HEK293 (cell line): Measurements from ENCODE around the gene GTF3C5.

ENCODE experiments used
- EGR2 ChIP-seq: fragments of 450-650 bp; formaldehyde crosslinking; IDR thresholded peaks from 2 replicates; pipeline ENCODE4 v1.5.1; 2016; ENCODE audit warnings: low read depth, missing biosample characterization, missing genetic modification characterization
- FEZF1 ChIP-seq: fragments of 450-650 bp; formaldehyde crosslinking; IDR thresholded peaks from 2 replicates; pipeline ENCODE4 v1.5.1; 2016; ENCODE audit warnings: missing biosample characterization, missing genetic modification characterization
- GLIS1 ChIP-seq: fragments of 450-650 bp; formaldehyde crosslinking; IDR thresholded peaks from 2 replicates; pipeline ENCODE4 v1.5.1; 2016; ENCODE audit warnings: missing biosample characterization, missing genetic modification characterization
- HIC1 ChIP-seq: fragments of 450-650 bp; formaldehyde crosslinking; IDR thresholded peaks from 2 replicates; pipeline ENCODE4 v1.5.1; 2016; ENCODE audit warnings: missing biosample characterization, missing genetic modification characterization
- KLF1 ChIP-seq: fragments of 450-650 bp; formaldehyde crosslinking; IDR thresholded peaks from 2 replicates; pipeline ENCODE4 v1.5.1; 2016; ENCODE audit warnings: missing biosample characterization, missing genetic modification characterization
- KLF8 ChIP-seq: fragments of 450-650 bp; formaldehyde crosslinking; IDR thresholded peaks from 2 replicates; pipeline ENCODE4 v1.5.1; 2016; ENCODE audit warnings: missing biosample characterization, missing genetic modification characterization
- KLF9 ChIP-seq: fragments of 450-650 bp; formaldehyde crosslinking; IDR thresholded peaks from 2 replicates; pipeline ENCODE4 v1.5.1; 2016; ENCODE audit warnings: missing biosample characterization, missing genetic modification characterization, low read depth
- MZF1 ChIP-seq: fragments of 450-650 bp; formaldehyde crosslinking; IDR thresholded peaks from 2 replicates; pipeline ENCODE4 v1.5.1; 2017; ENCODE audit warnings: missing biosample characterization, missing genetic modification characterization, borderline replicate concordance
- OSR2 ChIP-seq: fragments of 450-650 bp; formaldehyde crosslinking; IDR thresholded peaks from 2 replicates; pipeline ENCODE4 v1.5.1; 2016; ENCODE audit warnings: missing biosample characterization, missing genetic modification characterization
- PRDM4 ChIP-seq: fragments of 450-650 bp; formaldehyde crosslinking; IDR thresholded peaks from 2 replicates; pipeline ENCODE4 v1.5.1; 2017; ENCODE audit warnings: missing biosample characterization, missing genetic modification characterization
- PRDM6 ChIP-seq: fragments of 450-650 bp; formaldehyde crosslinking; IDR thresholded peaks from 2 replicates; pipeline ENCODE4 v1.5.1; 2017; ENCODE audit warnings: missing biosample characterization, missing genetic modification characterization
- TCF7L2 ChIP-seq: IDR thresholded peaks from 2 replicates; pipeline ENCODE4 v1.6.1; 2011; ENCODE audit warnings: low read depth, mild to moderate bottlenecking, inconsistent platforms, low read length, moderate library complexity, borderline replicate concordance
- ZBTB21 ChIP-seq: fragments of 450-650 bp; formaldehyde crosslinking; IDR thresholded peaks from 2 replicates; pipeline ENCODE4 v1.5.1; 2017; ENCODE audit warnings: missing biosample characterization, missing genetic modification characterization
- ZBTB48 ChIP-seq: fragments of 450-650 bp; formaldehyde crosslinking; IDR thresholded peaks from 2 replicates; pipeline ENCODE4 v1.5.1; 2016; ENCODE audit warnings: missing biosample characterization, missing genetic modification characterization
- ZNF112 ChIP-seq: fragments of 450-650 bp; formaldehyde crosslinking; IDR thresholded peaks from 2 replicates; pipeline ENCODE4 v1.5.0; 2017; ENCODE audit warnings: missing biosample characterization, missing genetic modification characterization
- ZNF114 ChIP-seq: fragments of 450-650 bp; formaldehyde crosslinking; IDR thresholded peaks from 2 replicates; pipeline ENCODE4 v1.5.0; 2017; ENCODE audit warnings: missing biosample characterization, missing genetic modification characterization
- ZNF133 ChIP-seq: fragments of 450-650 bp; formaldehyde crosslinking; IDR thresholded peaks from 2 replicates; pipeline ENCODE4 v1.5.1; 2016; ENCODE audit warnings: missing biosample characterization, missing genetic modification characterization
- ZNF148 ChIP-seq: fragments of 450-650 bp; formaldehyde crosslinking; IDR thresholded peaks from 2 replicates; pipeline ENCODE4 v1.5.0; 2017; ENCODE audit warnings: missing biosample characterization, missing genetic modification characterization, borderline replicate concordance
- ZNF169 ChIP-seq: fragments of 450-650 bp; formaldehyde crosslinking; IDR thresholded peaks from 2 replicates; pipeline ENCODE4 v1.5.1; 2016; ENCODE audit warnings: missing biosample characterization, missing genetic modification characterization
- ZNF202 ChIP-seq: fragments of 450-650 bp; formaldehyde crosslinking; IDR thresholded peaks from 2 replicates; pipeline ENCODE4 v1.5.1; 2016; ENCODE audit warnings: missing biosample characterization, missing genetic modification characterization, borderline replicate concordance
- ZNF354C ChIP-seq: fragments of 450-650 bp; formaldehyde crosslinking; IDR thresholded peaks from 2 replicates; pipeline ENCODE4 v1.5.1; 2016; ENCODE audit warnings: missing biosample characterization, missing genetic modification characterization, low read depth, borderline replicate concordance
- ZNF544 ChIP-seq: fragments of 450-650 bp; formaldehyde crosslinking; IDR thresholded peaks from 2 replicates; pipeline ENCODE4 v1.5.0; 2017; ENCODE audit warnings: missing biosample characterization, missing genetic modification characterization
- ZNF549 ChIP-seq: fragments of 450-650 bp; IDR thresholded peaks from 2 replicates; pipeline ENCODE4 v1.5.1; 2018; ENCODE audit warnings: missing biosample characterization, missing genetic modification characterization, mild to moderate bottlenecking, inconsistent platforms, moderate library complexity
- ZNF624 ChIP-seq: fragments of 450-650 bp; formaldehyde crosslinking; IDR thresholded peaks from 2 replicates; pipeline ENCODE4 v1.5.1; 2017; ENCODE audit warnings: missing biosample characterization, missing genetic modification characterization
- ZNF692 ChIP-seq: fragments of 450-650 bp; formaldehyde crosslinking; IDR thresholded peaks from 2 replicates; pipeline ENCODE4 v1.5.1; 2016; ENCODE audit warnings: missing biosample characterization, missing genetic modification characterization
- ZNF701 ChIP-seq: fragments of 450-650 bp; formaldehyde crosslinking; IDR thresholded peaks from 2 replicates; pipeline ENCODE4 v1.5.1; 2016; ENCODE audit warnings: missing biosample characterization, missing genetic modification characterization
- ZNF837 ChIP-seq: fragments of 450-650 bp; formaldehyde crosslinking; IDR thresholded peaks from 2 replicates; pipeline ENCODE4 v1.5.1; 2016; ENCODE audit warnings: missing biosample characterization, missing genetic modification characterization
- ZSCAN18 ChIP-seq: fragments of 450-650 bp; formaldehyde crosslinking; IDR thresholded peaks from 2 replicates; pipeline ENCODE4 v1.5.1; 2016; ENCODE audit warnings: missing biosample characterization, missing genetic modification characterization

Gene GTF3C5

GRCh38 chr9:133030317-133031129 lies at the start of gene GTF3C5 (continued):
- TF ChIP-seq TCF7L2 (no peak), ZNF549 (tag by site-specific recombination) (no peak), ZNF169 (tag by site-specific recombination) (no peak), HIC1 (tag by site-specific recombination) (no peak), ZNF112 (no peak), PRDM6 (tag by site-specific recombination) (0 out of 2 replicates have a peak, but pooled peaks have one; percentile 15), ZNF701 (no peak), ZNF133 (tag by site-specific recombination) (no peak), ZNF202 (tag by site-specific recombination) (no peak), ZNF544 (tag by site-specific recombination) (no peak), KLF8 (tag by site-specific recombination) (peak; percentile 99), KLF9 (tag by site-specific recombination) (peak; percentile 65), ZBTB48 (peak; percentile 99), PRDM4 (peak; percentile 53; the same call in 1 of the 2 replicates), ZNF837 (tag by site-specific recombination) (no peak), ZNF148 (tag by site-specific recombination) (peak; percentile 97), EGR2 (tag by site-specific recombination) (peak; percentile 52), GLIS1 (tag by site-specific recombination) (peak; percentile 67), MZF1 (tag by site-specific recombination) (peak; percentile 60; the same call in 1 of the 2 replicates), ZBTB21 (tag by site-specific recombination) (peak; percentile 64), ZSCAN18 (tag by site-specific recombination) (0 out of 2 replicates have a peak, but pooled peaks have one; percentile 83), ZNF114 (no peak), OSR2 (no peak), ZNF354C (tag by site-specific recombination) (no peak), KLF1 (tag by site-specific recombination) (peak; percentile 63), FEZF1 (tag by site-specific recombination) (peak; percentile 41), ZNF692 (tag by site-specific recombination) (peak; percentile 98), ZNF624 (peak; percentile 83; the same call in 1 of the 2 replicates)
